ENCODE results near the gene CDC40. TPM values are rescaled to one million over a fixed set of nuclear protein-coding genes. Genes with fewer than 3 reads are reported as not detected.

The CDC40 gene
- total RNA-seq, 1 donor from 2014 or later, result 23.2 TPM

DNA sequence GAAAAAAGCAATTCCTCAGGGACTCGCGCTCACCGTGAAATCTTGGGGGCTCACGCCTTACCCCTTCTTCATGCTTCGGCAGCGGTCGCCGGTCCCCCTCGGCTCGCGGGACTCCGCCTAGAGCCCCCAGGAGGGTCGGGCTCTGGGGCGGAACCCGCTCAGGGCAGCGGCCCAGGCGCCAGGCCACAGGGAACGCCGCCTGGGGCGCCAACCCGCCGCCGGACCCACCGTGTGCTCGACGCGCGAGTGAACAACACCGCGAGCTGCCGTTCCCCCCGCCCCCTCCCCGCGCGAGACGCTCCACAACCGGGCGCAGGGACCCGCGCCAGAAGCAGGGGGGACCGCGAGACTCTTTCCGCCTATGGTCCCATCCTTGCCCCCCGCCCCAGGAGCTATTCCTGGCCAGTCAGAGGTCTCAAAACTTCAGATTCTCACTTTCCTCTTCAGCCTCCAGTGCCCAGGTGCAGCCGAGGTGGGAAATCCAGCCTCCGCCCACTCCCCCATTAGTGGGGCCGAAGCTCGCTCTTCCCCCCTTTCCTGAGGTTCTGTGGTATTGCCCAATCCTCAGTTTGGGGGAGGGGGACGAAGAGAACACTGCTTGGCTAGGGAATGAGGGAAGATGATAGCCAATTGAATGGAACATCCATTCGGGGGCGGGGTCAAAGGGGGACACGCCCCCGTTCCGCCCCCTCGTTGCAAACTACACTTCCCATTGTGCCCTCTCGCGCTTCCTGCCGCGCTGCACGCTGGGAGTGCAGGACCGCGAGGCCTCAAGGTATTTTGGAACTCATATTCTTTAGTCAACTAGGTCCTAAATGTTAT, 610 bp upstream of the CDC40 start, which contains the start of gene WASF1:
TSS of gene WASF1 (minus strand) at position 265 of the 822 bp plus-strand sequence. CDS start 52,069 bp downstream, outside the sequence.
- TF ChIP-seq, protein P1, sequence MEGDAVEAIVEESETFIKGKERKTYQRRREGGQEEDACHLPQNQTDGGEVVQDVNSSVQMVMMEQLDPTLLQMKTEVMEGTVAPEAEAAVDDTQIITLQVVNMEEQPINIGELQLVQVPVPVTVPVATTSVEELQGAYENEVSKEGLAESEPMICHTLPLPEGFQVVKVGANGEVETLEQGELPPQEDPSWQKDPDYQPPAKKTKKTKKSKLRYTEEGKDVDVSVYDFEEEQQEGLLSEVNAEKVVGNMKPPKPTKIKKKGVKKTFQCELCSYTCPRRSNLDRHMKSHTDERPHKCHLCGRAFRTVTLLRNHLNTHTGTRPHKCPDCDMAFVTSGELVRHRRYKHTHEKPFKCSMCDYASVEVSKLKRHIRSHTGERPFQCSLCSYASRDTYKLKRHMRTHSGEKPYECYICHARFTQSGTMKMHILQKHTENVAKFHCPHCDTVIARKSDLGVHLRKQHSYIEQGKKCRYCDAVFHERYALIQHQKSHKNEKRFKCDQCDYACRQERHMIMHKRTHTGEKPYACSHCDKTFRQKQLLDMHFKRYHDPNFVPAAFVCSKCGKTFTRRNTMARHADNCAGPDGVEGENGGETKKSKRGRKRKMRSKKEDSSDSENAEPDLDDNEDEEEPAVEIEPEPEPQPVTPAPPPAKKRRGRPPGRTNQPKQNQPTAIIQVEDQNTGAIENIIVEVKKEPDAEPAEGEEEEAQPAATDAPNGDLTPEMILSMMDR (IDR thresholded peaks at IDR 0.05; ENCODE audit: unreplicated experiment), result no peak
- Mint-ChIP-seq H3K4me3 (ENCODE audit: unreplicated experiment) (peak within 1 kb of the TSS; percentile 97), H3K9me3 (ENCODE audit: unreplicated experiment) (no peaks in the 10 kb centered on the region)

DNA sequence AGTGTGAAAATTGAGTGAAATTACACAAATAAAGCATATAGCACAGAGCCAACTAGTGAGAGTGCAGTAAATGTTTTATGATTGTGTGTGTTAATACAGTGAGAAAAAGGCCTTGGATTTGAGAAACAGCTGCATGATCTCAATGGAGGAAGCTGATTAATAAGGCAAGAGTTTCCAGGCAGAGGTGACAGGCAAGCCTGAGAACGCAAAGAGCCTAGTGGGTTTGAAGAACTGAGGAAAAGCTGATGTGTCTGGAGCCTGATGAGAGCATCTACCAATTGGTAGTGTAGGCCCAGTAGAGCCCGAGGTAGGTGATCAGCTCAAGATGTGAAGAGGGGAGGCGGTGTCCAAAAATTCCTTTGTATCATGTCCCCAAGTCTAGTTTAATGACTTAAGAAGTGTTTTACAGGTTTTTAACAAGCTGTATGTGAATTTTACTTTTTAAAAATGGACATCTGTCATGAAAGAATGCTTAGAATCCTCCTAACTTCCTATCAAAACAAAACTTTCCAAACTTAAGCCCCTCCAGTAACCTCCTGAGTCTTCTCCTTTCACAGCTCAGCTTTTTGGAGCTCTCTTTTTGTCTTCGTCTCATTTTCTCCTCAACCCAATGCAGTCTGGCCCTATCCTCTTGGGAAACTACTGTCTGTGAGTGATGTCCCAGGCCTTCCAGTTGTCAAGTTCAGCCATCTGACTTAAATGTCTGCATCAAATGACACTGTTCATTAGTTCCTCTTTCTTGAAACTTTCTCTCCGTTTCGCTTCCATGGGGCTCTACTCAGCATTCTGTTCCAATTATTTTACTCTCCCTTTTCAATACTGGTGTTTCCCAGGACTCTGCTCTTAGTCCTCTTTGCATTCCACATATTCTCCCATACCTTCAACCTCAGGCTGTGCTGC, 1.2 kb downstream of the CDC40 start:
- TF ChIP-seq, protein P1 (IDR thresholded peaks at IDR 0.05; ENCODE audit: unreplicated experiment), result no peak
- Mint-ChIP-seq H3K4me3 (ENCODE audit: unreplicated experiment) (no peak overlapping the region), H3K27ac (ENCODE audit: unreplicated experiment) (no peak overlapping the region), H3K36me3 (ENCODE audit: low read depth, unreplicated experiment) (peaks cover 6% of the 10 kb centered on the region), H3K9me3 (ENCODE audit: unreplicated experiment) (no peaks in the 10 kb centered on the region), H3K27me3 (ENCODE audit: unreplicated experiment) (peaks cover 7% of the 10 kb centered on the region), H3K4me1 (ENCODE audit: unreplicated experiment) (peaks cover 12% of the 10 kb centered on the region)
- no peak for DNase-seq (ENCODE audit: low spot score)

More for the DNA sequence above, 610 bp upstream of the CDC40 start, which contains the start of gene WASF1:
- H3K27ac Mint-ChIP-seq (ENCODE audit: unreplicated experiment), result peak within 1 kb of the TSS; percentile 68
- H3K27me3 Mint-ChIP-seq (ENCODE audit: unreplicated experiment), result peaks cover 7% of the 10 kb centered on the region
- peak; percentile 98 for DNase-seq (ENCODE audit: low spot score)
- peaks cover 6% of the 10 kb centered on the region for H3K36me3 Mint-ChIP-seq (ENCODE audit: low read depth, unreplicated experiment)
- H3K4me1 Mint-ChIP-seq (ENCODE audit: unreplicated experiment), result peaks cover 22% of the 10 kb centered on the region

- H3K27ac Mint-ChIP-seq (ENCODE audit: unreplicated experiment), result no peak overlapping the region
- DNase-seq (ENCODE audit: low spot score), result no peak
- H3K4me1 Mint-ChIP-seq (ENCODE audit: unreplicated experiment), result peaks cover 6% of the 10 kb centered on the region
- H3K4me3 Mint-ChIP-seq (ENCODE audit: unreplicated experiment), result no peak overlapping the region
- H3K27me3 Mint-ChIP-seq (ENCODE audit: unreplicated experiment), result peaks cover 5% of the 10 kb centered on the region
- peaks cover 3% of the 10 kb centered on the region for H3K36me3 Mint-ChIP-seq (ENCODE audit: low read depth, unreplicated experiment)
- no peaks in the 10 kb centered on the region for H3K9me3 Mint-ChIP-seq (ENCODE audit: unreplicated experiment)
- TF ChIP-seq, protein P1 (IDR thresholded peaks at IDR 0.05; ENCODE audit: unreplicated experiment), result no peak
Measured at GRCh38 chr6:110183292-110183885, 3.2 kb downstream of the CDC40 start.

- no peak for DNase-seq (ENCODE audit: low spot score)
- Mint-ChIP-seq H3K27ac (ENCODE audit: unreplicated experiment) (no peak overlapping the region), H3K27me3 (ENCODE audit: unreplicated experiment) (no peaks in the 10 kb centered on the region), H3K4me3 (ENCODE audit: unreplicated experiment) (no peak overlapping the region), H3K9me3 (ENCODE audit: unreplicated experiment) (no peaks in the 10 kb centered on the region), H3K4me1 (ENCODE audit: unreplicated experiment) (no peaks in the 10 kb centered on the region), H3K36me3 (ENCODE audit: low read depth, unreplicated experiment) (no peaks in the 10 kb centered on the region)
- TF ChIP-seq, protein P1 (IDR thresholded peaks at IDR 0.05; ENCODE audit: unreplicated experiment), result no peak
Measured at GRCh38 chr6:110185879-110186278, 5.7 kb downstream of the CDC40 start.

Measured in endothelial cell (in vitro differentiated cells).